Measurements from ENCODE around the gene ZC3H10.
"Not testable (repeated sequence)": the region's sequence is repeated elsewhere in the genome, so short reads cannot be mapped to it uniquely, and the experiment has no call there.

ZC3H10 gene

GRCh38 chr12:56102683-56103065 lies 15.4 kb upstream of the ZC3H10 start:
- DNase-seq (ENCODE audit: low read depth) = no peak

- no peak for DNase-seq (ENCODE audit: low read depth)
These were observed 14.9 kb upstream of the ZC3H10 start for GRCh38 chr12:56103066-56103711.

- DNase-seq (ENCODE audit: low read depth) = no peak
These were observed 14.3 kb upstream of the ZC3H10 start for GRCh38 chr12:56103823-56104108.

GRCh38 chr12:56104109-56104814 lies 13.8 kb upstream of the ZC3H10 start, which contains the start of gene PA2G4:
PA2G4 (plus strand) TSS chr12:56104559; CDS start chr12:56104738, 179 bp downstream.
- DNase-seq (ENCODE audit: low read depth) = peak; percentile 95

- DNase-seq (ENCODE audit: low read depth) = peak; percentile 15
These were observed 13.1 kb upstream of the ZC3H10 start for GRCh38 chr12:56104815-56105608.

GRCh38 chr12:56105609-56105902 lies 12.5 kb upstream of the ZC3H10 start:
- no peak for DNase-seq (ENCODE audit: low read depth)

- DNase-seq (ENCODE audit: low read depth) = no peak
These were observed 10.8 kb upstream of the ZC3H10 start for GRCh38 chr12:56107242-56107641.

- no peak for DNase-seq (ENCODE audit: low read depth)
These were observed 7.5 kb upstream of the ZC3H10 start for GRCh38 chr12:56110571-56110970.

GRCh38 chr12:56114084-56114483 lies 4.0 kb upstream of the ZC3H10 start:
- no peak for DNase-seq (ENCODE audit: low read depth)

GRCh38 chr12:56115329-56115728 lies 2.7 kb upstream of the ZC3H10 start:
- DNase-seq (ENCODE audit: low read depth) = no peak

- peak; percentile 90 for DNase-seq (ENCODE audit: low read depth)
These were observed 1.6 kb upstream of the ZC3H10 start, which contains the start of gene RPL41 for GRCh38 chr12:56116267-56117081. RPL41 (plus strand) TSS chr12:56116633.

GRCh38 chr12:56117082-56117706 lies 872 bp upstream of the ZC3H10 start:
- not testable (repeated sequence) for DNase-seq (ENCODE audit: low read depth)

GRCh38 chr12:56118688-56119357 lies 757 bp downstream of the ZC3H10 start:
- no peak for DNase-seq (ENCODE audit: low read depth)

GRCh38 chr12:56119361-56119796 lies 1.3 kb downstream of the ZC3H10 start:
- peak; percentile 38 for DNase-seq (ENCODE audit: low read depth)

GRCh38 chr12:56120158-56120846 lies 2.2 kb downstream of the ZC3H10 start:
- DNase-seq (ENCODE audit: low read depth) = no peak

- no peak for DNase-seq (ENCODE audit: low read depth)
These were observed 3.3 kb downstream of the ZC3H10 start for GRCh38 chr12:56121204-56121870.

- DNase-seq (ENCODE audit: low read depth) = no peak
These were observed 4.6 kb downstream of the ZC3H10 start for GRCh38 chr12:56122637-56123036.

- no peak for DNase-seq (ENCODE audit: low read depth)
These were observed 6.1 kb downstream of the ZC3H10 start for GRCh38 chr12:56124133-56124532.

- no peak for DNase-seq (ENCODE audit: low read depth)
These were observed 8.7 kb downstream of the ZC3H10 start for GRCh38 chr12:56126732-56127239.

- no peak for DNase-seq (ENCODE audit: low read depth)
These were observed 9.4 kb downstream of the ZC3H10 start for GRCh38 chr12:56127485-56127887.

Data from activated T-helper 9 cell treated with anti-CD3 and anti-CD28 coated beads, Interleukin-2, amount 50 U/mL, for 16 hours (primary cell).